SK-N-SH treated with all-trans-retinoic acid at 6 μM for 48 hours (cell line): ENCODE measurements around the gene CCDC82.
A peak's percentile ranks its signal among the peaks of the same experiment; 100 is the strongest.

Experiments
- ATAC-seq: fragments of 200-7000 bp; cut with Tn5 transposase; 3 replicates; pipeline ENCODE4 v1.9.1; 2020; ENCODE audit warnings: mild to moderate bottlenecking, moderate library complexity
- ARNTL ChIP-seq: fragments of 450-650 bp; formaldehyde crosslinking; IDR thresholded peaks from 2 replicates; pipeline ENCODE4 v1.5.0; 2020; ENCODE audit warnings: low read depth, mild to moderate bottlenecking, moderate library complexity, borderline replicate concordance
- BACH2 ChIP-seq: fragments of 250-450 bp; sonication (Bioruptor Pico); IDR thresholded peaks from 2 replicates; pipeline ENCODE4 v1.9.0; 2021; ENCODE audit warnings: mild to moderate bottlenecking, borderline replicate concordance
- CSDC2 ChIP-seq: fragments of 250-450 bp; sonication (Bioruptor Pico); IDR thresholded peaks from 2 replicates; pipeline ENCODE4 v1.5.0; 2020; ENCODE audit warnings: mild to moderate bottlenecking, moderate library complexity
- CSRNP3 ChIP-seq: fragments of 250-450 bp; sonication (Bioruptor Pico); IDR thresholded peaks from 2 replicates; pipeline ENCODE4 v1.5.1; 2021; ENCODE audit warnings: mild to moderate bottlenecking, moderate library complexity
- GLIS3 ChIP-seq: fragments of 250-450 bp; sonication (Bioruptor Pico); IDR thresholded peaks from 2 replicates; pipeline ENCODE4 v1.5.0; 2020; ENCODE audit warnings: mild to moderate bottlenecking, moderate library complexity
- ISL1 ChIP-seq: fragments of 250-450 bp; sonication (Bioruptor Pico); IDR thresholded peaks from 2 replicates; pipeline ENCODE4 v2.1.2; 2022; ENCODE audit warnings: mild to moderate bottlenecking, moderate library complexity
- OSR1 ChIP-seq: fragments of 250-450 bp; sonication (Bioruptor Pico); IDR thresholded peaks from 2 replicates; pipeline ENCODE4 v1.8.0; 2022; ENCODE audit warnings: moderate library complexity, mild to moderate bottlenecking, inconsistent platforms
- PATZ1 ChIP-seq: fragments of 250-450 bp; sonication (Bioruptor Pico); IDR thresholded peaks from 2 replicates; pipeline ENCODE4 v1.8.0; 2020; ENCODE audit warnings: mild to moderate bottlenecking, moderate library complexity, borderline replicate concordance
- POU6F1 ChIP-seq: fragments of 250-450 bp; sonication (Bioruptor Pico); IDR thresholded peaks from 2 replicates; pipeline ENCODE4 v1.8.0; 2021; ENCODE audit warnings: low read depth, mild to moderate bottlenecking, moderate library complexity, borderline replicate concordance
- PPARA ChIP-seq: fragments of 250-450 bp; sonication (Bioruptor Pico); IDR thresholded peaks from 2 replicates; pipeline ENCODE4 v1.5.0; 2020; ENCODE audit warnings: mild to moderate bottlenecking, borderline replicate concordance
- RARB ChIP-seq: fragments of 250-450 bp; sonication (Bioruptor Pico); IDR thresholded peaks from 2 replicates; pipeline ENCODE4 v1.8.0; 2021; ENCODE audit warnings: mild to moderate bottlenecking, moderate library complexity
- TCF4 ChIP-seq: fragments of 250-450 bp; sonication (Bioruptor Pico); IDR thresholded peaks from 2 replicates; pipeline ENCODE4 v1.8.0; 2021; ENCODE audit warnings: mild to moderate bottlenecking, moderate library complexity, borderline replicate concordance
- TOX ChIP-seq: fragments of 250-450 bp; sonication (Bioruptor Pico); IDR thresholded peaks from 2 replicates; pipeline ENCODE4 v1.8.0; 2021; ENCODE audit warnings: mild to moderate bottlenecking, moderate library complexity, borderline replicate concordance
- TSHZ2 ChIP-seq: fragments of 250-450 bp; sonication (Bioruptor Pico); IDR thresholded peaks from 2 replicates; pipeline ENCODE4 v1.5.0; 2020; ENCODE audit warnings: mild to moderate bottlenecking, moderate library complexity
- ZC3H10 ChIP-seq: fragments of 250-450 bp; sonication (Bioruptor Pico); IDR thresholded peaks from 2 replicates; pipeline ENCODE4 v1.5.1; 2021; ENCODE audit warnings: mild to moderate bottlenecking, moderate library complexity
- ZFP3 ChIP-seq: fragments of 250-450 bp; sonication (Bioruptor Pico); IDR thresholded peaks from 2 replicates; pipeline ENCODE4 v1.5.0; 2020; ENCODE audit warnings: mild to moderate bottlenecking, moderate library complexity
- ZFP30 ChIP-seq: fragments of 450-650 bp; formaldehyde crosslinking; IDR thresholded peaks from 2 replicates; pipeline ENCODE4 v1.5.0; 2022; ENCODE audit warnings: mild to moderate bottlenecking, moderate library complexity
- ZNF565 ChIP-seq: fragments of 450-650 bp; formaldehyde crosslinking; conservative IDR thresholded peaks from 2 replicates; pipeline ENCODE4 v1.5.0; 2020; ENCODE audit warnings: low read depth, mild to moderate bottlenecking, moderate library complexity
- ZNF8 ChIP-seq: fragments of 450-650 bp; formaldehyde crosslinking; IDR thresholded peaks from 2 replicates; pipeline ENCODE4 v1.5.0; 2020; ENCODE audit warnings: mild to moderate bottlenecking, moderate library complexity

CCDC82 gene

GRCh38 chr11:96316869-96317268 lies 72.8 kb downstream of the CCDC82 start (continued):
- TF ChIP-seq ARNTL (CRISPR knock-in tag) (no peak), BACH2 (CRISPR knock-in tag) (no peak), POU6F1 (CRISPR knock-in tag) (no peak), ZFP3 (CRISPR knock-in tag) (no peak)

- peak; percentile 5; the same call in 1 of the 3 replicates for ATAC-seq
- no peak for TF ChIP-seq ZC3H10
- TF ChIP-seq ZNF8, result no peak
- TF ChIP-seq ARNTL (CRISPR knock-in tag), result no peak
- TF ChIP-seq, all 23 proteins: peak for 0
Observed at GRCh38 chr11:96315476-96315875, 74.2 kb downstream of the CCDC82 start.

- TF ChIP-seq ISL1 (no peak), ZNF565 (CRISPR knock-in tag) (no peak), ZFP3 (CRISPR knock-in tag) (no peak), ARNTL (CRISPR knock-in tag) (no peak), PATZ1 (CRISPR knock-in tag) (no peak), GLIS3 (CRISPR knock-in tag) (no peak), TCF4 (CRISPR knock-in tag) (no peak), TOX (CRISPR knock-in tag) (no peak), CSDC2 (no peak), BACH2 (CRISPR knock-in tag) (no peak), ZFP30 (CRISPR knock-in tag) (no peak), OSR1 (CRISPR knock-in tag) (no peak), POU6F1 (CRISPR knock-in tag) (no peak), CSRNP3 (CRISPR knock-in tag) (no peak), PPARA (no peak), ZC3H10 (no peak), TSHZ2 (CRISPR knock-in tag) (no peak), RARB (CRISPR knock-in tag) (no peak)
- TF ChIP-seq, all 23 proteins: peak for 0
- no peak; the same call in 2 of the 3 replicates for ATAC-seq
Observed at GRCh38 chr11:96314326-96315020, 75.2 kb downstream of the CCDC82 start.
